Heart left ventricle (tissue), 13 donors: ENCODE measurements around the gene AMIGO2.

Source experiments
- POLR2A ChIP-seq, 2 donors: fragments of 450-650 bp; IDR thresholded peaks; one replicate each; pipeline ENCODE4 v1.6.1; 2017; ENCODE audit warnings: antibody characterized with exemption in 2 of 2, mild to moderate bottlenecking in 2 of 2, moderate library complexity in 2 of 2
- TF ChIP-seq, protein P1 (sequence below), 12 donors: fragments of 200-600 bp; sonication (generic) in 4 of 12; IDR thresholded peaks; one replicate each; pipeline versions ENCODE4 v1.5.0 to v1.8.0; 2018 to 2022; ENCODE audit warnings: antibody characterized with exemption in 12 of 12, mild to moderate bottlenecking in 5 of 12
- donor health status: ischemic (EF 13 %, LVEDD 7.1; RV severe dilation, severe dysfunction).
- donor health status: DM: no; HTN: yes; CAD: no.
- donor health status: DM: no; HTN: no; CAD: no.
- donor health status: ischemic (EF 25% LVEDD 6.9; RV normal size, moderate dysfunction).
- donor health status: ischemic (EF 25% LVEDD 5.7; RV mildly dilated, moderate dysfunction).
- donor health status: ischemic (EF 35%, LVEDD 5.7; RV mildly dilated, moderate dysfunction).
- donor health status: nonischemic (EF 11% LVEDD 7.7; RV severe dilation, severe dysfunction).
- donor health status: DM: yes; HTN: yes; CAD: no.
- donor health status: PGD.
- donor health status: ischemic (EF 29% LVEDD 5.4; RV normal size, mild dysfunction).
- donor health status: nonischemic (EF 23%, LVEDD 6.1; RV moderate dilation, normal function).

GRCh38 chr12:47029903-47030302, 49.9 kb downstream of the AMIGO2 start:
- TF ChIP-seq, protein P1, sequence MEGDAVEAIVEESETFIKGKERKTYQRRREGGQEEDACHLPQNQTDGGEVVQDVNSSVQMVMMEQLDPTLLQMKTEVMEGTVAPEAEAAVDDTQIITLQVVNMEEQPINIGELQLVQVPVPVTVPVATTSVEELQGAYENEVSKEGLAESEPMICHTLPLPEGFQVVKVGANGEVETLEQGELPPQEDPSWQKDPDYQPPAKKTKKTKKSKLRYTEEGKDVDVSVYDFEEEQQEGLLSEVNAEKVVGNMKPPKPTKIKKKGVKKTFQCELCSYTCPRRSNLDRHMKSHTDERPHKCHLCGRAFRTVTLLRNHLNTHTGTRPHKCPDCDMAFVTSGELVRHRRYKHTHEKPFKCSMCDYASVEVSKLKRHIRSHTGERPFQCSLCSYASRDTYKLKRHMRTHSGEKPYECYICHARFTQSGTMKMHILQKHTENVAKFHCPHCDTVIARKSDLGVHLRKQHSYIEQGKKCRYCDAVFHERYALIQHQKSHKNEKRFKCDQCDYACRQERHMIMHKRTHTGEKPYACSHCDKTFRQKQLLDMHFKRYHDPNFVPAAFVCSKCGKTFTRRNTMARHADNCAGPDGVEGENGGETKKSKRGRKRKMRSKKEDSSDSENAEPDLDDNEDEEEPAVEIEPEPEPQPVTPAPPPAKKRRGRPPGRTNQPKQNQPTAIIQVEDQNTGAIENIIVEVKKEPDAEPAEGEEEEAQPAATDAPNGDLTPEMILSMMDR (IDR thresholded peaks at IDR 0.05) = no peak
- TF ChIP-seq POLR2A (IDR thresholded peaks at IDR 0.05) = no peak
